ENCODE results near the gene DGKI. TPM values are rescaled to one million over a fixed set of nuclear protein-coding genes. Genes with fewer than 3 reads are reported as not detected.
"Not testable (repeated sequence)": the region's sequence is repeated elsewhere in the genome, so short reads cannot be mapped to it uniquely, and the experiment has no call there.

Gene DGKI
- total RNA-seq, 4 donors from 2014 or later, result 0.42 to 6.2 (median 2.0) TPM

- Histone ChIP-seq H3K4me3 (no peak overlapping the region), H3K27ac (no peak overlapping the region), H3K4me1 (no peaks in the 10 kb centered on the region), H3K36me3 (no peaks in the 10 kb centered on the region), H3K9me3 (no peaks in the 10 kb centered on the region), H3K27me3 (no peaks in the 10 kb centered on the region)
- TF ChIP-seq EP300 (IDR thresholded peaks at IDR 0.05), result no peak
- TF ChIP-seq CTCF (IDR thresholded peaks at IDR 0.05), result no peak
- no peak for TF ChIP-seq POLR2A (IDR thresholded peaks at IDR 0.05)
- TF ChIP-seq POLR2AphosphoS5 (IDR thresholded peaks at IDR 0.05), result no peak
- DNase-seq (ENCODE audit: low spot score in 2 of 2), result no peak
- 49% methylated on average over 3 of the region's 3 CpGs for WGBS
Observed at GRCh38 chr7:137717045-137717444, 129.7 kb downstream of the DGKI start.

DNA sequence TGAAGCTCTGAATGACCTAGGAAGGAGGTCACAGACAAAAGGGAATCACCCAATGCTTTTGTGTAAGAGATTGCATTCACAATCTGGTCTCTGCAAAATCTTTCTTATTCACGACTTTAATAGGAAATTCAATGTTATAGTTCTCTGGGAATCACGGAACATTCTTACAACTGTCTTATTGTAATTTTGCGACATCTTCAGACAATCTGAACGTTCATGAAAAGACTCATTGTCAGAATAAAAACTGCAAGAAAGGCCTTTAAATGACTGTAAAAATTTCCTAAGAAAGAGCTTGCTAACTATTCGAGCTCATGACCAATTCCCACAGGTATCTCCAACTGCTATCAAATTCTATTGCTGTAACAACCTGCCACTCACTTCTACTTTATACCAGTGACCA lies 130.7 kb downstream of the DGKI start:
- Histone ChIP-seq H3K27me3 (no peaks in the 10 kb centered on the region), H3K9me3 (no peaks in the 10 kb centered on the region), H3K27ac (no peak overlapping the region), H3K36me3 (no peaks in the 10 kb centered on the region), H3K4me1 (no peaks in the 10 kb centered on the region), H3K4me3 (no peak overlapping the region)
- TF ChIP-seq POLR2AphosphoS5 (IDR thresholded peaks at IDR 0.05), result no peak
- no peak for TF ChIP-seq POLR2A (IDR thresholded peaks at IDR 0.05)
- no peak for DNase-seq (ENCODE audit: low spot score in 2 of 2)
- 75% methylated on average over 5 of the region's 5 CpGs for WGBS

DNA sequence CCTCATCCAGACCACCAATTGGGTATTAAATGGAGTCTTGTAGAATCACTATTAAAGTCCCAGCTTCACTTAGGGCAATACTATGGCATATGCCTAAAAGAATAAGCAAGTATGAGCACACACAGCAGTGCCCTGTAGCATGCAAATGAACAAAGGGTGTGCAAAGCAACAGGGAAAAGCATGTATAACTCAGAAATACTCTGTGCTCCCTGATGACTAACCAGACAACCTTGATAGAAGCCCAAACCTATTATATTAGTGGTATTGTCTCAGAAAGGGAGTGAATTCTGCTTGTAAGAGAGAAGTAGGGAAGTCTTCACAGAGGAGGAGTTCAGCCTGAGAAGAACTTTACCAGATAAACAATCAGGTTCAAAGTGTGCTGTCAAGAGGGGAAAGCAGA lies 131.2 kb downstream of the DGKI start:
- no peaks in the 10 kb centered on the region for H3K36me3 ChIP-seq
- no peak for DNase-seq (ENCODE audit: low spot score in 2 of 2)
- H3K27me3 ChIP-seq, result no peaks in the 10 kb centered on the region
- H3K4me1 ChIP-seq, result no peaks in the 10 kb centered on the region
- H3K9me3 ChIP-seq, result no peaks in the 10 kb centered on the region
- TF ChIP-seq CTCF (IDR thresholded peaks at IDR 0.05), result no peak
- no peak for TF ChIP-seq EP300 (IDR thresholded peaks at IDR 0.05)
- no peak for TF ChIP-seq POLR2A (IDR thresholded peaks at IDR 0.05)
- no peak for TF ChIP-seq POLR2AphosphoS5 (IDR thresholded peaks at IDR 0.05)
- no peak overlapping the region for H3K27ac ChIP-seq
- H3K4me3 ChIP-seq, result no peak overlapping the region

GRCh38 chr7:137715121-137715520 lies 131.7 kb downstream of the DGKI start:
- no peak for DNase-seq (ENCODE audit: low spot score in 2 of 2)
- H3K4me1 ChIP-seq, result no peaks in the 10 kb centered on the region
- no peaks in the 10 kb centered on the region for H3K9me3 ChIP-seq
- WGBS, result 81% methylated on average over 3 of the region's 3 CpGs
- no peaks in the 10 kb centered on the region for H3K27me3 ChIP-seq
- TF ChIP-seq EP300 (IDR thresholded peaks at IDR 0.05), result no peak
- TF ChIP-seq CTCF (IDR thresholded peaks at IDR 0.05), result no peak
- TF ChIP-seq POLR2A (IDR thresholded peaks at IDR 0.05), result no peak
- TF ChIP-seq POLR2AphosphoS5 (IDR thresholded peaks at IDR 0.05), result no peak
- no peak overlapping the region for H3K4me3 ChIP-seq
- no peak overlapping the region for H3K27ac ChIP-seq
- no peaks in the 10 kb centered on the region for H3K36me3 ChIP-seq

DNA sequence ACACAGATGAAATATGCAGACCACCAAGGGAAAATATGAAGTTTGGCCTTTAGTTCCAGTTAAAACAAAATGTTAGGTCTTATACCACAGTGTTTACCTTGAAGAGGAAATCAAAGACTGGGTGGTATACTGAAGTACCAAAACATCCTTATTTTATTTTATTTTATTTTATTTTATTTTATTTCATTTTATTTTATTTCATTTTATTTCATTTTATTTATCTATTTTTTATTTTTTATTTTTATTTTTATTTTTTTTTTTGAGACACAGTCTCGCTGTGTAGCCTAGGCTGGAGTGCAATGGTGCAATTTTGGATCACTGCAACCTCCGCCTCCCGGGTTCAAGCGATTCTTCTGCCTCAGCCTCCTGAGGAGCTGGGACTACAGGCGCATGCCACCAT lies 140.4 kb downstream of the DGKI start:
- not testable (repeated sequence) for H3K27me3 ChIP-seq; H3K27ac ChIP-seq; H3K4me1 ChIP-seq; H3K36me3 ChIP-seq; H3K4me3 ChIP-seq; DNase-seq (ENCODE audit: low spot score in 2 of 2)
- H3K9me3 ChIP-seq, result peaks cover 13% of the 10 kb centered on the region
- 99% methylated on average over 5 of the region's 5 CpGs for WGBS

- no peaks in the 10 kb centered on the region for H3K27me3 ChIP-seq
- DNase-seq (ENCODE audit: low spot score in 2 of 2), result no peak
- TF ChIP-seq CTCF (IDR thresholded peaks at IDR 0.05), result no peak
- TF ChIP-seq POLR2A (IDR thresholded peaks at IDR 0.05), result no peak
- no peak for TF ChIP-seq POLR2AphosphoS5 (IDR thresholded peaks at IDR 0.05)
- no peak for TF ChIP-seq EP300 (IDR thresholded peaks at IDR 0.05)
- peaks cover 13% of the 10 kb centered on the region for H3K9me3 ChIP-seq
- WGBS, result 81% methylated on average over 1 of the region's 1 CpG
- H3K36me3 ChIP-seq, result no peaks in the 10 kb centered on the region
- H3K4me3 ChIP-seq, result no peak overlapping the region
- no peak overlapping the region for H3K27ac ChIP-seq
- H3K4me1 ChIP-seq, result no peaks in the 10 kb centered on the region
Observed at GRCh38 chr7:137704723-137705122, 142.1 kb downstream of the DGKI start.

All from suprapubic skin (tissue), 4 donors.